ENCODE data around the gene WDR1.

Gene WDR1

GRCh38 chr4:10118048-10119004 is 1.7 kb upstream of the WDR1 start:
- no peaks in the 10 kb centered on the region for H3K9me3 ChIP-seq (ENCODE audit: control insufficient read depth, low read length)
- H3K4me1 ChIP-seq (ENCODE audit: control insufficient read depth, insufficient read depth, low read length) = peaks cover 32% of the 10 kb centered on the region
- H3K27me3 ChIP-seq (ENCODE audit: control insufficient read depth, insufficient read depth, low read length) = no peaks in the 10 kb centered on the region
- H3K9ac ChIP-seq (ENCODE audit: low read length) = peak overlapping the region; percentile 98
- H3K4me3 ChIP-seq (ENCODE audit: low read length) = no peak overlapping the region
- H3K36me3 ChIP-seq (ENCODE audit: control insufficient read depth, insufficient read depth, low read length) = peaks cover 16% of the 10 kb centered on the region

GRCh38 chr4:10117359-10118047 is 904 bp upstream of the WDR1 start:
- no peaks in the 10 kb centered on the region for H3K9me3 ChIP-seq (ENCODE audit: control insufficient read depth, low read length)
- peak overlapping the region; percentile 98 for H3K9ac ChIP-seq (ENCODE audit: low read length)
- H3K27me3 ChIP-seq (ENCODE audit: control insufficient read depth, insufficient read depth, low read length) = no peaks in the 10 kb centered on the region
- H3K4me1 ChIP-seq (ENCODE audit: control insufficient read depth, insufficient read depth, low read length) = peaks cover 32% of the 10 kb centered on the region
- peak overlapping the region; percentile 47 for H3K4me3 ChIP-seq (ENCODE audit: low read length)
- H3K36me3 ChIP-seq (ENCODE audit: control insufficient read depth, insufficient read depth, low read length) = peaks cover 24% of the 10 kb centered on the region

GRCh38 chr4:10115797-10116568 is 616 bp downstream of the WDR1 start:
- no peaks in the 10 kb centered on the region for H3K9me3 ChIP-seq (ENCODE audit: control insufficient read depth, low read length)
- H3K36me3 ChIP-seq (ENCODE audit: control insufficient read depth, insufficient read depth, low read length) = peaks cover 29% of the 10 kb centered on the region
- peaks cover 32% of the 10 kb centered on the region for H3K4me1 ChIP-seq (ENCODE audit: control insufficient read depth, insufficient read depth, low read length)
- peak overlapping the region; percentile 75 for H3K9ac ChIP-seq (ENCODE audit: low read length)
- H3K27me3 ChIP-seq (ENCODE audit: control insufficient read depth, insufficient read depth, low read length) = no peaks in the 10 kb centered on the region
- H3K4me3 ChIP-seq (ENCODE audit: low read length) = peak overlapping the region; percentile 73

- H3K9ac ChIP-seq (ENCODE audit: low read length) = peak overlapping the region; percentile 75
- H3K27me3 ChIP-seq (ENCODE audit: control insufficient read depth, insufficient read depth, low read length) = no peaks in the 10 kb centered on the region
- H3K4me1 ChIP-seq (ENCODE audit: control insufficient read depth, insufficient read depth, low read length) = peaks cover 32% of the 10 kb centered on the region
- H3K9me3 ChIP-seq (ENCODE audit: control insufficient read depth, low read length) = no peaks in the 10 kb centered on the region
- peak overlapping the region; percentile 73 for H3K4me3 ChIP-seq (ENCODE audit: low read length)
- H3K36me3 ChIP-seq (ENCODE audit: control insufficient read depth, insufficient read depth, low read length) = peaks cover 29% of the 10 kb centered on the region
Observed at GRCh38 chr4:10115271-10115796, 1.3 kb downstream of the WDR1 start.

GRCh38 chr4:10114607-10115006 is 2.0 kb downstream of the WDR1 start:
- H3K4me3 ChIP-seq (ENCODE audit: low read length) = peak overlapping the region; percentile 73
- H3K4me1 ChIP-seq (ENCODE audit: control insufficient read depth, insufficient read depth, low read length) = peaks cover 32% of the 10 kb centered on the region
- no peaks in the 10 kb centered on the region for H3K9me3 ChIP-seq (ENCODE audit: control insufficient read depth, low read length)
- H3K9ac ChIP-seq (ENCODE audit: low read length) = peak overlapping the region; percentile 75
- H3K27me3 ChIP-seq (ENCODE audit: control insufficient read depth, insufficient read depth, low read length) = no peaks in the 10 kb centered on the region
- H3K36me3 ChIP-seq (ENCODE audit: control insufficient read depth, insufficient read depth, low read length) = peaks cover 29% of the 10 kb centered on the region

GRCh38 chr4:10114147-10114546 is 2.5 kb downstream of the WDR1 start:
- Histone ChIP-seq H3K9ac (ENCODE audit: low read length) (no peak overlapping the region), H3K9me3 (ENCODE audit: control insufficient read depth, low read length) (no peaks in the 10 kb centered on the region), H3K4me1 (ENCODE audit: control insufficient read depth, insufficient read depth, low read length) (peaks cover 37% of the 10 kb centered on the region), H3K27me3 (ENCODE audit: control insufficient read depth, insufficient read depth, low read length) (no peaks in the 10 kb centered on the region), H3K36me3 (ENCODE audit: control insufficient read depth, insufficient read depth, low read length) (peaks cover 29% of the 10 kb centered on the region), H3K4me3 (ENCODE audit: low read length) (no peak overlapping the region)

GRCh38 chr4:10113362-10114047 is 3.1 kb downstream of the WDR1 start:
- Histone ChIP-seq H3K4me1 (ENCODE audit: control insufficient read depth, insufficient read depth, low read length) (peaks cover 43% of the 10 kb centered on the region), H3K27me3 (ENCODE audit: control insufficient read depth, insufficient read depth, low read length) (no peaks in the 10 kb centered on the region), H3K9ac (ENCODE audit: low read length) (no peak overlapping the region), H3K9me3 (ENCODE audit: control insufficient read depth, low read length) (no peaks in the 10 kb centered on the region), H3K4me3 (ENCODE audit: low read length) (no peak overlapping the region), H3K36me3 (ENCODE audit: control insufficient read depth, insufficient read depth, low read length) (peaks cover 29% of the 10 kb centered on the region)

- Histone ChIP-seq H3K27me3 (ENCODE audit: control insufficient read depth, insufficient read depth, low read length) (no peaks in the 10 kb centered on the region), H3K36me3 (ENCODE audit: control insufficient read depth, insufficient read depth, low read length) (peaks cover 29% of the 10 kb centered on the region), H3K9me3 (ENCODE audit: control insufficient read depth, low read length) (no peaks in the 10 kb centered on the region), H3K4me1 (ENCODE audit: control insufficient read depth, insufficient read depth, low read length) (peaks cover 43% of the 10 kb centered on the region), H3K4me3 (ENCODE audit: low read length) (no peak overlapping the region), H3K9ac (ENCODE audit: low read length) (no peak overlapping the region)
Observed at GRCh38 chr4:10112658-10113284, 3.8 kb downstream of the WDR1 start.

- peaks cover 51% of the 10 kb centered on the region for H3K4me1 ChIP-seq (ENCODE audit: control insufficient read depth, insufficient read depth, low read length)
- no peak overlapping the region for H3K9ac ChIP-seq (ENCODE audit: low read length)
- no peak overlapping the region for H3K4me3 ChIP-seq (ENCODE audit: low read length)
- peaks cover 29% of the 10 kb centered on the region for H3K36me3 ChIP-seq (ENCODE audit: control insufficient read depth, insufficient read depth, low read length)
- no peaks in the 10 kb centered on the region for H3K9me3 ChIP-seq (ENCODE audit: control insufficient read depth, low read length)
- H3K27me3 ChIP-seq (ENCODE audit: control insufficient read depth, insufficient read depth, low read length) = no peaks in the 10 kb centered on the region
Observed at GRCh38 chr4:10111067-10111801, 5.4 kb downstream of the WDR1 start.

GRCh38 chr4:10109995-10110670 is 6.5 kb downstream of the WDR1 start:
- Histone ChIP-seq H3K9me3 (ENCODE audit: control insufficient read depth, low read length) (no peaks in the 10 kb centered on the region), H3K9ac (ENCODE audit: low read length) (no peak overlapping the region), H3K4me1 (ENCODE audit: control insufficient read depth, insufficient read depth, low read length) (peaks cover 57% of the 10 kb centered on the region), H3K27me3 (ENCODE audit: control insufficient read depth, insufficient read depth, low read length) (no peaks in the 10 kb centered on the region), H3K4me3 (ENCODE audit: low read length) (no peak overlapping the region), H3K36me3 (ENCODE audit: control insufficient read depth, insufficient read depth, low read length) (peaks cover 23% of the 10 kb centered on the region)

Measured in mucosa of stomach (tissue), 1 donor.